Stimulated activated CD4-positive, alpha-beta T cell treated with anti-CD3 and anti-CD28 coated beads, Interleukin-4, amount 100 ng/mL, for 48 hours (primary cell): ENCODE data around the gene MIGA1.
"Not testable (repeated sequence)": the region's sequence is repeated elsewhere in the genome, so short reads cannot be mapped to it uniquely, and the experiment has no call there.

ENCODE experiments used
- DNase-seq, 2 donors: peaks; one replicate each; pipeline ENCODE4 v3.0.0-alpha.2; 2020; ENCODE audit warnings: low read depth in 2 of 2

MIGA1 gene, protein sequence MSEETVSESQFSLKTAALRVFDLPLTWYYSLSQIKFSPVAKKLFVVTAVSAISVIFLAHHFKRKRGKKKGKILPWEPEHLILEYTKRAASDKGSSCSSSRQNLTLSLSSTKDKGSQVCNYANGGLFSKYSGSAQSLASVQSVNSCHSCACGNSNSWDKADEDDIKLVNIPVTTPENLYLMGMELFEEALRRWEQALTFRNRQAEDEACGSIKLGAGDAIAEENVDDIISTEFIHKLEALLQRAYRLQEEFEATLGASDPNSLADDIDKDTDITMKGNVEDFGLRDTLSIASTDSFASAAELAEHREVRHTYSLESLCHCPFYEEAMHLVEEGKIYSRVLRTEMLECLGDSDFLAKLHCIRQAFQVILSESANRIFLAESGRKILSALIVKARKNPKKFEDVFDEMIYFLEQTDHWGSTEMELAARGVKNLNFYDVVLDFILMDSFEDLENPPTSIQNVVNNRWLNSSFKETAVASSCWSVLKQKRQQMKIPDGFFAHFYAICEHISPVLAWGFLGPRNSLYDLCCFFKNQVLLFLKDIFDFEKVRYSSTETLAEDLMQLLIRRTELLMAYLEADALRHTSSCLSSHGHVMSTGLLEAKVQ

DNA sequence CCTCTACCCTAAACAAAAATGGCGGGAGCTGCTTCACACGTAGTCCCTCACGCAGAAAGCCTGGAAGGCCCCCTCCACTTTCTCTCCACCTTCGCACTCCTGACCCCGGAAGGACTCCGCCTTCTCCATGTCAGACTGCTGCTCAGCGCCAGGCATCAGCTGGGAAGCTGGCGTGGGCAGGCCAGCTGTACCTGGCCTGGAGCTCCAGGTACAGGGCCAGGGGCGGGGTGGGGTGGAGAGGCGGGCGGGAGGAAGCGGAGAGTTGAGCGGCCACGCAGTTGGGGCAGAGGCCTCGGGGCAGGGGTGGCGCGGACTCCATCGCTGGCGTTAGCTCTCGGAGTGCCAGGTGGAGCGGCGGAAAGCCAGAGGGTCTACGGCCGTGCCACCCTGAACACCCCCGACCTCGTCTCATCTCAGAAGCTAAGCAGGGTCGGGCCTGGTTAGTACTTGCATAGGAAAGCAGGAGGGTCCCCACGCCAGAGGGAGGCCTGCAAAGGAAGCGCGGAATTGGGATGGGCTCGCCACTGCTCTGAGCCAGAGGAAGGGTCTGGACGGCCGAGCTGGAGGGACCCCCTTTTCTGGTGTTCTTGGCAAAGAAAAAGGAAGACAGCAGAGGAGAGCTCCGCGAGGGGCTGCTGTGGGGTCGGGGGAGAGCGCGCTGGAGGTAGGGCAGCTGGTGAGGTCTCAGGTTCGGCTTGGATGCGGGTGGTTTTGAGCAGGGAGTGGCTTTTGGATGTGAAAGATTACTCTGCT lies at the start of gene MIGA1:
MIGA1 (plus strand) TSS at position 121 of the 753 bp plus-strand sequence. CDS start 3,604 bp downstream, outside the sequence.
- peak; percentile 69 to 82 for DNase-seq

DNA sequence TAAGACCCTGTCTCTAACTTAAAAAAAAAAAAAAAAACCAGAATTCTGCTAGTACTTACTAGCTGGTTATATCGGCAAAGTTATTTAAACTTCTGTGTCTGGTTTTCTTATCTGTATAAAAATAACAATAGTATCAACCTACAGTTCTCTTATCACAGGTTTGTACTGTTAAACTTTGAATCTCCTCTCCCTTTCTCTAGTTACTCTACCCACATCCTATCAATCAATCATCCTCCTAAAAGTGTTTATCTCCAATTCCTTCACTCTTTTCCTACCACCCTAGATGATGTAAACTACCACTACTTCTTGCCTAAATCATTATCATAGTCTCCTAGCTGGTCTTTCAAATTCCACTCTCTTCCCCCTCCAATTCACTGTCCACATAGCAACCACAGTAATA lies 47.4 kb upstream of the MIGA1 start:
- DNase-seq, result no peak

DNA sequence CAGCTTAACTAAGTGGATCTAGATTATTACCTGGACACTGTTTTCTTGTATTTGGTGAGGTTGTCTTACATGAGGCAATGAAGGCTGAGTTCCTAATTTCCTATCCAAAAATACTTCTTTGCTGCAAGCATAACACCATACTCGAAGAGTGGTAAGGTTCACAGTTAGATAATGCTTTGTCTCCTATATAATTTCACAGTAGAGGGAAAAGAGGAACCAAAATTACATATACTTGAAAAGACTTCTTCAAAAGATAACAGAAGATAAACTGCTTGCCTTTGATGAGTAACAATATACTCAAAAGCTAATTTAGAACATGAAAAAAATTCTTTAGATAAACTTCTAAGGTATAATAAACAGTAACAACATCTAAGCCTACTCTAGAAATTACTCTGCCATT lies 40.2 kb upstream of the MIGA1 start:
- DNase-seq, result no peak

DNA sequence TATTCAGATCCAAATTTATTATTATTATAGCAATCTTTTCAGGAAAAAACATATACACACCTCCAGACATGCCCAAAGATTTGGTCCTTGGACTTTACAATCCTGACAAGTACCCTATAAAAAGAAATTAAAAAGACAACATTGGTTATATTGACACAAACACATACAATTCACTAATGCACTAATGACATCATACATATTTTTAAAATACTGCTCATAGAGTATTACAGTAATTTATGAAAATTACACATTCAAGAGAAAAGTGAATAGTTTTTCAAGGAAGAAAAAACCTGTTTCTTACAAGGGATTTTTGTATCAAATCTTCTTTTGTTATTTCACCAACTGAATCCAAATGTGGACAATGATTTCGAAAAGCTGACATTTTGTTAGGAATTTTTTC lies 38.1 kb upstream of the MIGA1 start:
- DNase-seq, result no peak

DNA sequence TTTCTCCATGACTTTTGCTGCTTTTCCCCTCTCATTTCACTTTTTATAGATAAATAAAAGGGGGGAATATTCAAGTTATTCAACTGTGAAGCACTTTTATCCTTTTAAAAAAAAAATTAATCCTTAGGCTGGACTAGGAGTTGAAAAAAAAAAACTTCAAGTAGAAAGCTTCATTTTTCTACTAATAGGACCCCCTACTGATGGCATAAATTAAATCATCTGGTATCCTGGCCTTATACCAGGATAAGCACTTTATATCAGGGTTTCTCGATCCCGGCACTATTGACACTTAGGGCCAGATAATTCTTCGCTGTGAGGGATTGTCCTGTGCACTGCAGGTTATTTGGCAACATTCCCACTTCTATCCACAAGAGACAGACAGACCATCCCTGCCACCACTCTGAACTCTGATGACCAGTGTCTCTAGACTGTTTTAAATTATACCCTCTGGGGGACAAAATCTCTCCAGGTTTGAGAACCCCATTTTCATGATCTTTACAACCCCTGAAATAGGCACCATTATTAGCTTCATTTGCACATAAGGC lies 37.4 kb upstream of the MIGA1 start:
- no peak for DNase-seq

DNA sequence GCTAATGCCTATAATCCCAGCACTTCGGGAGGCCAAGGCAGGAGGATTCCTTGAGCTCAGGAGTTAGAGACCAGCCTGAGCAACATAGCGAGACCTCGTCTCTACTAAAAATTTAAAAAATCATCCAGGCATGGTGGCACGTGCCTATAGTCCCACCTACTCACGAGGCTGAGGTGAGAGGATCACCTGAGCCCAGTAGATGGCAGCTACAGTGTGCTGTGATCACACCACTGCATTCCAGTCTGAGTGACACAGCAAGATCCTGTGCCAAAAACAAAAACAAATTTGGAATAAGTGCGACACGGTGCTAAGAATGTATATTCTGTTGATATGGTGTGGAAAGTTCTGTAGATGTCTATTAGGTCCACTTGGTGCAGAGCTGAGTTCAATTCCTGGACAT lies 34.9 kb upstream of the MIGA1 start:
- no peak for DNase-seq

DNA sequence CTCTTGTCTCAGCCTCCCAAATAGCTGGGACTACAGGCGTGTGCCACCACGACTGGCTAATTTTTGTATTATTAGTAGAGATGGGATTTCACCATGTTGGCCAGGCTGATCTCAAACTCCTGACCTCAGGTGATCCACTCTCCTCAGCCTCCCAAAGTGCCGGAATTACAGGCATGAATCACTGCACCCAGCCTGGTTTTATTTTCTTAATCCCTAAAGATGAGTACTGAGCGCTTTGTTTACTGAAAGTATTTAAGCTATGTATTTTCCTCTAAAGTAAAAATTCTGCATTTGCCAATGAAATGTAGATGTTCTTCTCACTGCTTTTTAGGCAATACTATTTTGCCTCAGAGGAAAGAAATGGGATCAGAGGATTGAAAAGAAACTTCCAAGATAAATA lies 30.0 kb upstream of the MIGA1 start:
- not testable (repeated sequence) for DNase-seq

DNA sequence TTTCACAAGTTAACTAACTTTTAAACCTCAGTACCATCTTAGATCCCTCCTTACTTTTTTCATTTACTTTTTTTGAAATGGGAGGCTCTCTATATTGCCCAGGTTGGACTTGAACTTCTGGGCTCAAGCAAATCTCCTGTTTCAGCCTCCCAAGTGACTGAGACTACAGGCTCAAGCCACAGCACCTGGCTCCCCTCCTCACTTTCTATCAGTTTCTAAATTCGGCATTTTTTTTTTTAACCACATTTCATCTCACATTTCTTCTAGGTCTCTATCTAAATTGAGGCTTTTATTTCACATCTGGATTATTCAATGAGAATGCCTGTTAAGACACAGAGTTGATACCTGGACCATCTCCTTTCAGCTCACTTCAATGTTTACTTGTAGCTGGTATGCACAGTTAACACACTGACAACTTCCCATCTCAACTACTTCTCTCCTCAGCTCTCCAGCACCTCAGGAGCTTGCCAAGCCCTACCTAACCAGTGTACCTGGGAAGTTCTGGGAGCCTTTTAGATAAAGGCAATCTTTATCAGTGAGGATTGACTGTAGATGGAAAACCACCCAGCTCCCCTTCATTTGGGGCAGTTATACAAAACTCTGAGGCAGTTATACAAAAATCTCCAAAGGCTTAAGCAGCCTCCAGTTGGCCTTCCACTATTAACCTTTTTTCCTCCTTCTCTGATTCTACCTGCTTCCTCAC lies 23.2 kb upstream of the MIGA1 start:
- DNase-seq, result no peak

DNA sequence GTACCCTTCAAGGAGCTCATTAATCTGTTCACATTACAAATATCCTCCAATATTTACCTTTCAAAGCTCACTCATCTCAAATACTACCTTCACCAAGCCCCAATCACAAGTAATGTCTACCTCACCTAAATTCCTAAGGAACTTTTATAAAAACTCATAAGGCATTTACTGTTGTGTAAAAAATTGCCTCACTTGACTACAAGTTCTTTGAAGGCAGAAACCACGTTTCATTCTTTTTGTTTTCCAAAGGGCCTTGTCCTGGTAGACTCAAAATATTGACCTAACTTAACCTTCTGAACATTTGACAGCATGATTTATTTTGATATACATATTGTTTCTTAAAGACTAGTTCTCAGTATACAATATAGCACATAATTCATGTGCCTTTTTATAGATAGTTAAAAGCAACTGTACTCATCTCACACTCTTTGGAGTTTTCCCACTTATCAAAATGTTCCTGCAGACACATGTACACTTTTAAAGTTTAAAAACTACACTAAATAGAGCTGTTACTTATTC lies 22.3 kb upstream of the MIGA1 start:
- no peak for DNase-seq

DNA sequence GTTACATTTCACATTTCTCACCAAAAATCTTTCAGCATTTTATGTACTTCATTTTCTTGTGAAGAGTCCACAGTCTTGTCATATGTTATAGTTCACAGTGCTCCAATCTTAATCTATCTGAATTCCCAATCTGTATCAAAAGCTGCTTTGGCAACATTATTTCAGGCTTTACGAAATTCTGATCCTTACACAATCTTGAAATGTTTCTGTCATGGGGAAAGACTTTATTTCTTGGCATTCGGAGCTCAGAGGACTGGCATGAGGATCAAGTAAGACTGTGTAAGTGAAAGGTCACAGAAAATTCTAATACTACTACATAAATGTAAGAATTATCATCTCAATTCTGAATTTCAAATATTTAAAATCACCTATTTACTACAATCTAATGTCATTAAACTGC lies 21.8 kb upstream of the MIGA1 start:
- no peak for DNase-seq

DNA sequence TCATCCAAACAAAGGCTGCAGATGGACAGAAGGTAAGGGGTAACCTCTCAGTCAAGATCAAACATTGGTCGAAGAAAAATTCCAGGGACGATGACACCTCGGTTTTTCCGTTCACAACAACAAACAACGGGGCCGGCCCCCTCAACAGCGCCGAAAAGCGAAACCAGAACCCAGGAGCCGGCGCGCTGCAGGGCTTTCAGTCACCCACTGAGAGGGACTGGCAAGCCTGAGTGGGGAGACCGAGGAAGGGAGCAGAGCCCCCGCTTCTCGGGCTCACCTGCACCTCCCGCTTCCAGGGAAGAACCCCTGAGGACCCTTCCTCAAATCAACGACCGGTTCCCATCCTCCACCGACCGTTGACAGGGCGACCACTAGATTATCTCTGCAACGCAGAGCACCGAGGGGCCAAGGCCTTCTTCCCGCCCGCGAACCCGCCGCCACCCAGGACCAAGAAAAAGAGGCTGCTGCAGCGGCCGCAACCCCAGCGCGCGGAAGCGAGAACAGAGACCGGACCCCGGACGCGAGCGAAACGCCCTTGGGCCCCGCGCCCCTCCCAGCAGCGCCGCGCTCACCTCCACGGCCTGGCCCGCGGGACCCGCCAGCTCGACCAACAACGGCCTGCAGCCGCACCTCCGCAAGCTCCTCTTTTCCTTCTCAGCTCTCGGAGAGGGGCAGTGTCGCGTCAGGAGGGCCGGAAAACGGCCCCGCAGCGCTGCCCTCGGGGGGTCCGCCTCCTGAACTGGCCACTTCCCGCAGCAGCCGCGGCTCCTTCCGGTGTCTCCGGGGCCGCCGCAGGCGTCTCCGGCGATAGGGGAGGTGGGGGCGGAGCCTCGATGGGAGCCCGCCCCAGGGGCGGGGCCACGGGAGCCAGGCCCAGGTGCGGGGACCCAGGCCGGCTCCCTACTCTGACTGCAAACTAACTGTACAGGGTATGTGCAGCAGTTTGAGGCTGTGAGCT lies 20.1 kb upstream of the MIGA1 start, which contains the start of gene USP33:
USP33 (minus strand) TSS at position 782 of the 958 bp plus-strand sequence. CDS start 18,155 bp downstream, outside the sequence.
- DNase-seq, result peak; percentile 85 to 88

DNA sequence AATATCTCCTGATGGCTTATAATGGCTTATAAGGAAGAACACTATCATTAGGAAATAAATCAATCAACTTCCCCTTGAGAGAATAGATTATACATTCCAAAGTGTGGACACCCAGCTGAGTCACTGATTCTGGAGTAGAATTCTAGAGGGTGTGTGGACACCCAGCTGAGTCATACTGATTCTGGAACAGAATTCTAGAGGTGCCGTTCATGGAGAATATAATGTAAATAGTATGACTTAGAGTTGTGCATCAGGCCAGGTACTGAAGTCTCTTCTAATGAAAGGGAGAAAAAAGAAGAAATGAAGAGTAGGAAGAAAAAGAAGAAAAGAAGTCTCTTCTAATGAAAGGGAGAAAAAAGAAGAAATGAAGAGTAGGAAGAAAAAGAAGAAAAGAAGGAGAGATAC lies 17.4 kb upstream of the MIGA1 start:
- no peak for DNase-seq

DNA sequence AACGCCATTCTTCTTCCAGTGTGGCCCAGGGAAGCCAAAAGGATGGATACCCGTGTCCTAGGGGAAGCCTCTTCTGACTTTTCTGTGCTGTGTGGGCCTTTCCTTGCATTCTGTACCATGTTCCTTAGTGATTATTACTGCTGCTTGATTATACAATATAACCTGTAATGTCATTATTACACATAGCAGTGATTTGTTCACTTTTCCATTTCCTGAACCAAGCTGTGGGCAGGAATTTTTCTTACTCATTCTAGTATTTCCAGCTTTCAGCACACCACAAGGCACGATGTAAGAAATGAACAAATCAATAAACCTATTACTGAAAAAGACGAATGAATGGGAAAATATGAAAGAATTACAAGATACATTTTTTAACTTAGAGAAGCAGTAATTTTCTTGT lies 11.4 kb upstream of the MIGA1 start:
- no peak for DNase-seq

DNA sequence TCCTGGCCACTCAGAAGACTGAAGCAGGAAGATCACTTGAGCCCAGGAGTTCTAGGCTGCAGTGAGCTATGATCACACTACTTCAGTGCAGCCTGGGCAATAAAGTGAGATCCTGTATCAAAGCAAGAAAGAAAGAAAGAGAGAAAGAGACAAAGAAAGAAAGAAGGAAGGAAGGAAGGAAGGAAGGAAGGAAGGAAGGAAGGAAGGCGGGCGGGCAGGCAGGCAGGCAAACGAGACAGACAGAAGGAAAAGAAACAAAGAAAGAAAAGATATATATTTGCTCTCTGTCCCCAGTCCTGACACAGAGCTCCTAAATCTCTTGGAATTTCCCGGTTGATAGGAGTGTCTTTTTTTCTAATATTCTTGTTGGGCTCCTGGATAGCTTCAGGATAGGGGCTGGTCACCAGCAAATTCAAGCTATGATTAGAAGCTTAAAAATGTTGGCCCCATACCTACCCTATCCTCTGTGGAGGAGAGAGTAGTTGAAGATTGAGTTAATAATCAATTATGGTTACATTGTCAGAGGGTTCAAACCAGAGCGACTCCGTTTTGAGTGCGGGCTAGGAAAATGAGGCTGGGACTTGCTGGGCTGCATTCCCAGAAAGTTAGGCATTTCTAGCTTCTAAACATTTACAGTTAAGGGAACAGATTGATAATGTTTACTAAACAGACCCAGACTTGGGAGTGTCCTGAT lies 3.3 kb upstream of the MIGA1 start:
- no peak for DNase-seq

DNA sequence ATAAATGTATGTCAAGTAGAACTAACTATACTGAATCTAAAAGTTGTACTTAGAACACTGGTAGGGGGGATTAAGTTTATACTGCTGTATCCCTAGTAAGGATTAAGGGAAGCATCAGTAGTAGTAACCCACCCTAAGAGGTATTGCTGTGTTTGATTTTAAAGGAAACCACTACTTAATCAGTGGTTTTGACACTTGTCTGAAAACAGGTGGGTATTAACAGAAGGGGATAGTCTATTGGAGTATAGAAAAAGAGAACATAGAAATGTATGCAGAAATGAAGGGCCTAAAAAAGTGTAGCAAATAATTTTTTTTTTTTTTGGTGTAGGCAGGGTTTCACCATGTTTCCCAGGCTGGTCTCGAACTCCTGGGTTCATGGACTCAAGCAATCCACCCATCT lies 2.2 kb downstream of the MIGA1 start:
- no peak for DNase-seq

DNA sequence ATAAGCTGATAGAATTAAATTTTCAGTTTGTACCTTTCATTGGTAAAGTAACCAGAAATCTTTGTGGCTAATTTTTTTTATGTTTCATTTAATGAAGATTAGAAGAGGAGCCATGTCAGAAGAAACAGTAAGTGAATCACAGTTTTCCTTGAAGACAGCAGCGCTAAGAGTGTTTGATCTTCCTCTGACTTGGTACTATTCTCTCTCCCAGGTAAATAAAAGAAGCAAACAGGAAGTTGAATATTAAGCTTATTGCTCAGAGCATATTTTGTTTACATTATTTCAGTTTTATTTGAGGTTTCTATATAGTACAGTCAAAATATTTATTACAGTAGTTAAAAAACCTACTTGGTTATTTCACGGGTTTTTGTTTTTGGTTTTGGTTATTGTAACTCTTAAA lies 3.7 kb downstream of the MIGA1 start:
- DNase-seq, result no peak

DNA sequence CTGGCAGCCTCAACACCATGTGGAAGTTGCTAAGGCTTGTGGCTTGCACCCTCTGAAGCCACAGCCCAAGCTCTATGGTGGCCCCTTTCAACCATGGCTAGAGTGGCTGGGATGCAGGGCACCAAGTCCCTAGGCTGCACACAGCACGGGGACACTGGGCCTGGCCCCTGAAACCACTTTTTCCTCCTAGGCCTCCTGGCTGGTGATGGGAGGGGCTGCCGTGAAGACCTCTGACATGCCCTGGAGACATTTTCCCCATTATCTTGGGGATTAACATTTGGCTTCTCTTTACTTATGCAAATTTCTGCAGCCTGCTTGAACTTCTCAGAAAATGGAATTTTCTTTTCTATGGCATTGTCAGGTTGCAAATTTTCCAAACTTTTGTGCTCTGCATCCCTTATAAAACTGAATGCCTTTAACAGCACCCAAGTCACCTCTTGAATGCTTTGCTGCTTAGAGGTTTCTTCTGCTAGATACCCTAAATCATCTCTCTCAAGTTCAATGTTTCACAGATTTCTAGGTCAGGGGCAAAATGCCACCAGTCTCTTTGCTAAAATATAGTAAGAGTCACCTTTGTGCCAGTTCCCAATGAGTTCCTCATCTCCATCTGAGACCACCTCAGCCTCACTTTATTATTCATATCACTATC lies 6.8 kb downstream of the MIGA1 start:
- not testable (repeated sequence) for DNase-seq

DNA sequence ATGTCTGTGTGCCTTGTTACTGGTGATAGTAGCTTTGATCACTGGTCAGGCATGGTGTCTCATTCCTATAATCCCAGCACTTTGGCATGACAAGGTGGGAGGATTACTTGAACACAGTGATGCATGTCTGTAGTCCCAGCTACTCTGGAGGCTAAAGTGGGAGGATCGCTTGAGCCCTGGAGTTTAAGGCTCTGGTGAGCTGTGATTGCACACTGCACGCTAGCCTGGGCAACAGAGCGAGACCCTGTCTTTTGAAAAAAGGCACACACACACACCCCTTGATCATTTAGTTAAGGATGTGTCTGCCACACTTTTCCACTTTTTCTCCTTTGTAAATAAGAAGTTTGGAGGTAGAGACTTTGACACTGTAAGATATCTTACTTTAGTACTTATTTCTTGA lies 15.1 kb downstream of the MIGA1 start:
- no peak for DNase-seq
